A549 (cell line): ENCODE results near the gene TSPEAR. TPM values are rescaled to one million over a fixed set of nuclear protein-coding genes. Genes with fewer than 3 reads are reported as not detected.

ENCODE experiments used
- ATAC-seq, 2 experiments: fragments of 200-7000 bp in 1 of 2; fragments of >200 bp in 1 of 2; cut with Nextera tagmentation in 1 of 2; cut with Tn5 transposase in 1 of 2; 3 replicates each; pipeline versions ENCODE4 v1.8.0 to v1.9.1; 2018 to 2020; ENCODE audit warnings: mild to moderate bottlenecking in 1 of 2, moderate library complexity in 1 of 2
- CTCF ChIA-PET: fragments of 300-600 bp; sonication (Branson Sonifier 250); formaldehyde crosslinking; extraction: SDS; loops from one replicate; lab custom pipeline; 2021; ENCODE audit warnings: antibody characterized with exemption, inconsistent platforms; lab: Yijun Ruan, JAX
- POLR2A ChIA-PET: fragments of 350-600 bp; formaldehyde crosslinking; extraction: SDS; loops from one replicate; lab custom pipeline; 2021; ENCODE audit warnings: antibody characterized with exemption, inconsistent platforms; lab: Yijun Ruan, JAX
- DNase-seq, 2 experiments: peaks; one replicate each; pipeline versions ENCODE4 v3.0.0 to v3.0.0-alpha.2; 2011 to 2016; ENCODE audit warnings: low read depth in 1 of 2, low spot score in 1 of 2
- FAIRE-seq: peaks from 2 replicates; lab custom pipeline; 2011; peaks lifted over from hg19 to GRCh38; lab: Jason Lieb, UNC
- H3K27ac ChIP-seq, 2 experiments: fragments of >200 bp; sonication (Bioruptor Twin); formaldehyde crosslinking; 3 replicates each; pipeline ENCODE4 v1.5.1; 2016 to 2017
- H3K4me1 ChIP-seq: fragments of >200 bp; sonication (Bioruptor Twin); formaldehyde crosslinking; 3 replicates; pipeline ENCODE4 v1.6.1; 2016
- H3K4me2 ChIP-seq: fragments of >200 bp; sonication (Bioruptor Twin); formaldehyde crosslinking; 3 replicates; pipeline ENCODE4 v1.6.1; 2016
- H3K4me3 ChIP-seq: fragments of >200 bp; sonication (Bioruptor Twin); formaldehyde crosslinking; 3 replicates; pipeline ENCODE4 v1.5.1; 2016
- H3K9me3 ChIP-seq: fragments of >200 bp; sonication (Bioruptor Twin); formaldehyde crosslinking; 3 replicates; pipeline ENCODE4 v1.6.1; 2016
- ATOH8 ChIP-seq: fragments of 250-450 bp; sonication (Bioruptor Pico); IDR thresholded peaks from 2 replicates; pipeline ENCODE4 v1.5.0; 2020; ENCODE audit warnings: low read depth, mild to moderate bottlenecking, moderate library complexity
- BCL3 ChIP-seq: fragments of >200 bp; sonication (Bioruptor Twin); formaldehyde crosslinking; IDR thresholded peaks from 3 replicates; pipeline ENCODE4 v1.6.1; 2016
- CHD2 ChIP-seq: fragments of 150-350 bp; IDR thresholded peaks from 2 replicates; pipeline ENCODE4 v1.6.1; 2014; ENCODE audit warnings: low read length; ENCODE audit not compliant: partially characterized antibody
- CHD4 ChIP-seq: fragments of 200-600 bp; sonication (generic); IDR thresholded peaks from 2 replicates; pipeline ENCODE4 v1.6.1; 2016; ENCODE audit warnings: antibody characterized with exemption, mild to moderate bottlenecking, borderline replicate concordance
- ESRRA ChIP-seq: fragments of 150-350 bp; IDR thresholded peaks from 2 replicates; pipeline ENCODE4 v1.6.1; 2014; ENCODE audit warnings: mild to moderate bottlenecking, low read length, borderline replicate concordance
- FOSB ChIP-seq: fragments of 250-450 bp; sonication (Bioruptor Pico); IDR thresholded peaks from 2 replicates; pipeline ENCODE4 v1.5.0; 2020; ENCODE audit warnings: mild to moderate bottlenecking, moderate library complexity
- FOSL2 ChIP-seq, 2 experiments: fragments of 450-650 bp in 1 of 2; fragments of >200 bp in 1 of 2; sonication (Bioruptor Twin) in 1 of 2; formaldehyde crosslinking; IDR thresholded peaks; 2 replicates each; pipeline versions ENCODE4 v1.5.0 to v1.6.1; 2016 to 2020; ENCODE audit warnings: mild to moderate bottlenecking in 1 of 2, moderate library complexity in 1 of 2
- FOXS1 ChIP-seq: fragments of 250-450 bp; sonication (Bioruptor Pico); IDR thresholded peaks from 2 replicates; pipeline ENCODE4 v1.5.0; 2020; ENCODE audit warnings: mild to moderate bottlenecking, moderate library complexity
- HDAC2 ChIP-seq: fragments of 200-600 bp; sonication (generic); IDR thresholded peaks from 2 replicates; pipeline ENCODE4 v1.6.1; 2016
- HES2 ChIP-seq: fragments of >200 bp; sonication (Bioruptor Twin); formaldehyde crosslinking; IDR thresholded peaks from 2 replicates; pipeline ENCODE4 v1.6.1; 2016
- KDM1A ChIP-seq: fragments of 200-600 bp; sonication (generic); IDR thresholded peaks from 2 replicates; pipeline ENCODE4 v1.6.1; 2016; ENCODE audit warnings: low read depth, mild to moderate bottlenecking
- MAFK ChIP-seq: fragments of 450-650 bp; IDR thresholded peaks from 2 replicates; pipeline ENCODE4 v1.6.1; 2014; ENCODE audit not compliant: partially characterized antibody
- MAZ ChIP-seq: fragments of 150-350 bp; IDR thresholded peaks from 2 replicates; pipeline ENCODE4 v1.6.1; 2014; ENCODE audit warnings: antibody characterized with exemption, low read depth, low read length, borderline replicate concordance
- MYC ChIP-seq: IDR thresholded peaks from 2 replicates; pipeline ENCODE4 v1.6.1; 2012; ENCODE audit warnings: mild to moderate bottlenecking, inconsistent platforms, low read length, improper control_type of control experiment, borderline replicate concordance
- PBX3 ChIP-seq: IDR thresholded peaks from 2 replicates; pipeline ENCODE4 v1.6.1; 2012
- PHF8 ChIP-seq: fragments of 200-600 bp; sonication (generic); IDR thresholded peaks from 2 replicates; pipeline ENCODE4 v1.6.1; 2016; ENCODE audit warnings: low read depth, mild to moderate bottlenecking, antibody characterized with exemption, moderate library complexity, borderline replicate concordance
- POLR2A ChIP-seq: IDR thresholded peaks from 2 replicates; pipeline ENCODE4 v1.6.1; 2012; ENCODE audit warnings: mild to moderate bottlenecking, low read length
- RNF2 ChIP-seq: fragments of 200-600 bp; sonication (generic); IDR thresholded peaks from 2 replicates; pipeline ENCODE4 v1.6.1; 2016; ENCODE audit warnings: low read depth, mild to moderate bottlenecking, antibody characterized with exemption, moderate library complexity, borderline replicate concordance
- TP53 ChIP-seq: fragments of 250-450 bp; sonication (Bioruptor Pico); IDR thresholded peaks from 2 replicates; pipeline ENCODE4 v1.5.0; 2021; ENCODE audit warnings: mild to moderate bottlenecking, moderate library complexity
- ZNF302 ChIP-seq: fragments of 250-450 bp; sonication (Bioruptor Pico); IDR thresholded peaks from 2 replicates; pipeline ENCODE4 v1.9.0; 2021; ENCODE audit warnings: inconsistent platforms, mild to moderate bottlenecking, moderate library complexity
- ZSCAN20 ChIP-seq: fragments of 250-450 bp; sonication (Bioruptor Pico); IDR thresholded peaks from 2 replicates; pipeline ENCODE4 v1.8.0; 2022; ENCODE audit warnings: mild to moderate bottlenecking, moderate library complexity
- WGBS: methylation state at CpG from one replicate; pipeline ENCODE4 v1.1.6; 2017; ENCODE audit errors: missing lambda C conversion rate; 5-methylcytosine and 5-hydroxymethylcytosine counted together
- polyA plus RNA-seq, 4 experiments: library from polyadenylated mRNA; depleted of rRNA in 3 of 4; stranded (reverse); fragments of >200 nt; fragmentation: RNase III in 1 of 4; extraction: RNeasy Plus Mini Kit Qiagen cat#74134 plus additional on column Dnase treatment in 1 of 4; gene quantifications; 2 replicates in 3 of 4; 3 replicates in 1 of 4; pipeline ENCODE4 v1.2.3, GENCODE V29; 2011 to 2017
- TF ChIP-seq, protein P1 (sequence below): fragments of 150-350 bp; IDR thresholded peaks from 2 replicates; pipeline ENCODE4 v1.6.1; 2014; ENCODE audit warnings: low read depth, mild to moderate bottlenecking, low read length

TSPEAR gene
- polyA plus RNA-seq, 2 of the 4 experiments (the other 2 are of a cell fraction): not detected

- H3K4me3 ChIP-seq: no peak overlapping the region
- no peak overlapping the region for H3K27ac ChIP-seq
- H3K4me1 ChIP-seq: no peaks in the 10 kb centered on the region
- FAIRE-seq (no peak), ATAC-seq (no peak), DNase-seq (no peak)
- H3K9me3 ChIP-seq: no peaks in the 10 kb centered on the region
- H3K4me2 ChIP-seq: no peak overlapping the region
- 94% methylated on average over 8 of the region's 22 CpGs for WGBS
- ChIA-PET CTCF (interaction anchor here (1.7 kb wide), 1 partner anchor 11 kb away, joined by 4 read pairs; no protein-coding TSS in a partner anchor), POLR2A (no interaction called here)
- TF ChIP-seq FOSB (no peak), ZSCAN20 (CRISPR knock-in tag) (no peak)
Measured at GRCh38 chr21:44521301-44521927, 190.0 kb downstream of the TSPEAR start.

DNA sequence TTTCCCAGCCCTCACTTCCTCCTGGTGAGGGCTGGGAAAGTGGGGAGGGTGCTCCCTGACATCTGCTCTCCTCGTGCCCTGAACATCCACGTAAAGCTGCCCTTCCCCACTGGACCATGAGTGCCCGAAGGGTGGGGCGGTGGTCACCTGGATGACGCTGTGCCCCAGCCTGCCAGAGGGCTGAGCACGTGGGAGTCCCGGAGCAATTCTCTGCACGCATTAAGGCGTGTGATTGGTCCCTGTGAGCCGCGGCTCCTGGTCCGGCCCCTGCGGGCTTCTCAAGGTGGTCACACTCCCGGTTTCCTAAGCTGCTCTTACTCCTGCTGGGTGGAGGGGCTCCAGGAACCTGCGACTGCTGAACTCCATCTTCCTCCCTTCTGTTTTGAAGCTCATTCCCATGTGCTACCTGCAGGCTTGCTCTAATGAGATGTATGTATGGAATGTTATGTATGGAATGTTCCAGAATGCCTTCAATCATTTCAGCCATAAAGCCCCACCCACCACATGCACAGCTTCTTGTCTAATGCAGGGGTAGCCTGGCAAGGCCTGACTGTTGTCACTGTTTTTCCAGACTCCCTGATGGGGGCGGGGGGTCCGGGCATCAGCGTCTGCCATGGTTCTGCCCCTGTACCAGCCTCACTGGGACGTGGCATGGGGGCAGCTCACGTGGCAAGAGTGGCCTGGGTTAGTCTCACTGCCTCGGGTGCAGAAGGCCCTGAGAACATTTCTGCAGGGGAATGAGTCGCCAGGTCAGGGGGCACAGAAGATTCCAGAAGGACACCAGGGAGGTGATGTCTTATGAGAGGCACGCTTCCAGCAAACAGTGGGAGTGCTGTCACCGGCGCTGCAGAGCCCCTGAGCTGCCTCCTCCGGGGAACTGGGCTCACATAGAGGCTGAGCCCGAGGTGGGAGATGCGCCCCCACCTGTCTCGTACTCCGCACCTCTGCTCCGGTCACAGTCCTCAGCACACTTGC lies 190.8 kb downstream of the TSPEAR start:
- Histone ChIP-seq H3K4me3 (no peak overlapping the region), H3K4me2 (no peak overlapping the region), H3K9me3 (no peaks in the 10 kb centered on the region), H3K4me1 (no peaks in the 10 kb centered on the region), H3K27ac (no peak overlapping the region)
- DNase-seq (no peak), ATAC-seq (no peak), FAIRE-seq (no peak)
- ChIA-PET POLR2A (no interaction called here), CTCF (no interaction called here)
- no peak for TF ChIP-seq ATOH8
- TF ChIP-seq CHD4: no peak
- no peak for TF ChIP-seq ZSCAN20 (CRISPR knock-in tag)
- TF ChIP-seq, protein P1, sequence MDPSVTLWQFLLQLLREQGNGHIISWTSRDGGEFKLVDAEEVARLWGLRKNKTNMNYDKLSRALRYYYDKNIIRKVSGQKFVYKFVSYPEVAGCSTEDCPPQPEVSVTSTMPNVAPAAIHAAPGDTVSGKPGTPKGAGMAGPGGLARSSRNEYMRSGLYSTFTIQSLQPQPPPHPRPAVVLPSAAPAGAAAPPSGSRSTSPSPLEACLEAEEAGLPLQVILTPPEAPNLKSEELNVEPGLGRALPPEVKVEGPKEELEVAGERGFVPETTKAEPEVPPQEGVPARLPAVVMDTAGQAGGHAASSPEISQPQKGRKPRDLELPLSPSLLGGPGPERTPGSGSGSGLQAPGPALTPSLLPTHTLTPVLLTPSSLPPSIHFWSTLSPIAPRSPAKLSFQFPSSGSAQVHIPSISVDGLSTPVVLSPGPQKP: no peak
- no peak for TF ChIP-seq MAZ
- no peak for TF ChIP-seq KDM1A
- no peak for TF ChIP-seq FOSL2 (IDR thresholded peaks at IDR 0.05)
- TF ChIP-seq FOSL2 (CRISPR knock-in tag; IDR thresholded peaks at IDR 0.05): no peak
- TF ChIP-seq BCL3: no peak
- 80% methylated on average over 9 of the region's 31 CpGs for WGBS

GRCh38 chr21:44519346-44520325 lies 191.7 kb downstream of the TSPEAR start:
- no peaks in the 10 kb centered on the region for H3K9me3 ChIP-seq
- ChIA-PET CTCF (no interaction called here), POLR2A (no interaction called here)
- no peak for TF ChIP-seq ZSCAN20 (CRISPR knock-in tag)
- no peak for TF ChIP-seq PHF8
- no peak for TF ChIP-seq MAFK
- no peak for TF ChIP-seq FOXS1
- TF ChIP-seq ATOH8: no peak
- no peak for TF ChIP-seq HDAC2
- TF ChIP-seq RNF2: no peak
- TF ChIP-seq CHD2: no peak
- TF ChIP-seq PBX3: no peak
- no peak for TF ChIP-seq FOSL2 (IDR thresholded peaks at IDR 0.05)
- TF ChIP-seq FOSL2 (CRISPR knock-in tag; IDR thresholded peaks at IDR 0.05): no peak
- no peak for TF ChIP-seq ZNF302
- no peak for TF ChIP-seq MAZ
- TF ChIP-seq TP53 (CRISPR knock-in tag): no peak
- no peak for TF ChIP-seq HES2
- TF ChIP-seq ESRRA: no peak
- no peak for TF ChIP-seq POLR2A
- no peak for TF ChIP-seq MYC
- 89% methylated on average over 21 of the region's 28 CpGs for WGBS
- H3K4me2 ChIP-seq: no peak overlapping the region
- H3K4me1 ChIP-seq: no peaks in the 10 kb centered on the region
- DNase-seq: no peak
- FAIRE-seq: no peak
- no peak overlapping the region for H3K4me3 ChIP-seq
- no peak overlapping the region for H3K27ac ChIP-seq
- no peak for ATAC-seq
